Thymus (tissue), 11 donors: Measurements from ENCODE around the gene STIM1. TPM values are rescaled to one million over a fixed set of nuclear protein-coding genes. Genes with fewer than 3 reads are reported as not detected.
"Not testable (repeated sequence)": the region's sequence is repeated elsewhere in the genome, so short reads cannot be mapped to it uniquely, and the experiment has no call there.

ENCODE experiments used
- DNase-seq, 9 donors: peaks; one replicate each; pipeline ENCODE4 v3.0.0-alpha.2; 2013; ENCODE audit warnings: low spot score in 9 of 9, low read depth in 6 of 9, missing footprints in 1 of 9
- H3K27ac ChIP-seq, 2 donors: one replicate each; pipeline ENCODE4 v1.5.1; 2013; ENCODE audit warnings: control low read depth in 1 of 2, low read depth in 1 of 2, low read length in 1 of 2, mild to moderate bottlenecking in 1 of 2, moderate library complexity in 1 of 2
- H3K27me3 ChIP-seq, 2 donors: one replicate each; pipeline ENCODE4 v1.5.1; 2013; ENCODE audit warnings: low read length in 1 of 2; ENCODE audit not compliant: control insufficient read depth in 2 of 2, insufficient read depth in 1 of 2
- H3K36me3 ChIP-seq, 2 donors: one replicate each; pipeline ENCODE4 v1.5.1; 2013; ENCODE audit warnings: low read length in 1 of 2, mild to moderate bottlenecking in 1 of 2, moderate library complexity in 1 of 2; ENCODE audit not compliant: control insufficient read depth in 2 of 2, insufficient read depth in 2 of 2
- H3K4me1 ChIP-seq, 2 donors: one replicate each; pipeline ENCODE4 v1.5.1; 2013; ENCODE audit warnings: low read length in 2 of 2; ENCODE audit not compliant: control insufficient read depth in 2 of 2, insufficient read depth in 2 of 2
- H3K4me3 ChIP-seq, 2 donors: one replicate each; pipeline ENCODE4 v1.5.1; 2013; ENCODE audit warnings: low read length in 2 of 2, control low read depth in 1 of 2, mild to moderate bottlenecking in 1 of 2
- H3K9me3 ChIP-seq, 2 donors: one replicate each; pipeline ENCODE4 v1.5.1; 2013; ENCODE audit warnings: low read length in 1 of 2, mild to moderate bottlenecking in 1 of 2; ENCODE audit not compliant: control insufficient read depth in 2 of 2, insufficient read depth in 1 of 2
- WGBS: extraction: QIAGEN DNeasy Blood & Tissue Kit; methylation state at CpG from one replicate; pipeline ENCODE4 v1.1.7; 2013; 5-methylcytosine and 5-hydroxymethylcytosine counted together
- polyA plus RNA-seq: library from polyadenylated mRNA; stranded (reverse); fragments of 200-250 nt; gene quantifications from one replicate; pipeline ENCODE4 v1.2.3, GENCODE V29; 2013
- total RNA-seq: library from RNA; stranded (reverse); fragments of 120-200 nt; gene quantifications from one replicate; pipeline ENCODE4 v1.2.4, GENCODE V29; 2013
- donor health status: healthy.

STIM1 gene
- total and polyA plus RNA-seq, 2 donors: 30.8 to 33.0 TPM

- Histone ChIP-seq H3K27me3 (no peaks in the 10 kb centered on the region), H3K36me3 (peaks cover 3 to 8% of the 10 kb centered on the region in 2 donors), H3K4me3 (no peak overlapping the region), H3K9me3 (peaks cover 2 to 4% of the 10 kb centered on the region in 2 donors), H3K4me1 (peaks cover 8 to 11% of the 10 kb centered on the region in 2 donors), H3K27ac (no peak overlapping the region)
- no peak for DNase-seq
- WGBS: 90% methylated on average over 27 of the region's 27 CpGs
These were observed 133.9 kb downstream of the STIM1 start for GRCh38 chr11:3989276-3989920.

GRCh38 chr11:3989921-3990290, 134.4 kb downstream of the STIM1 start:
- Histone ChIP-seq H3K27ac (no peak overlapping the region), H3K4me3 (no peak overlapping the region), H3K36me3 (peaks cover 0 to 8% of the 10 kb centered on the region in 2 donors), H3K4me1 (peaks cover 3 to 7% of the 10 kb centered on the region in 2 donors), H3K9me3 (peaks cover 2 to 6% of the 10 kb centered on the region in 2 donors), H3K27me3 (no peaks in the 10 kb centered on the region)
- 21% methylated on average over 3 of the region's 3 CpGs for WGBS
- peak in 1 of 9 donors; percentile 50 for DNase-seq

DNA sequence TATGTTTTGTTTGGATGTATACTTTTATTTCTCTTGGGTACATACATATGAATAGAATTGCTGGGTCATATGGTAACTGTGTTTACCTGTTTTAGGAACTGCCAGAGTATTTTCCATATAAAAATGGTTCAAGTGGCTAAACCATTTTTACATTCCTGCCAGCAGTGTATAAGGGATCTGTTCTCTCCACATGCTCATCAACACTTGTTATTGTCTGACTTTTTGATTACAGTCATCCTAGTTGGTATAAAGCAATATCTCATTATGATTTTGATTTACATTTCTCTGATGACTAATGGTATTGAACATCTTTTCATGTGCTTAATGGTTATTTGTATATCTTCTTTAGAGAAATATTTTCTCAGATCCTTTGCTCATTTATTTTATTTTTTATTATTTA, 134.9 kb downstream of the STIM1 start:
- Histone ChIP-seq H3K4me1 (peaks cover 0 to 2% of the 10 kb centered on the region in 2 donors), H3K4me3 (no peak overlapping the region), H3K27me3 (no peaks in the 10 kb centered on the region), H3K27ac (no peak overlapping the region), H3K36me3 (peaks cover 0 to 8% of the 10 kb centered on the region in 2 donors), H3K9me3 (peaks cover 2 to 6% of the 10 kb centered on the region in 2 donors)
- DNase-seq: no peak

DNA sequence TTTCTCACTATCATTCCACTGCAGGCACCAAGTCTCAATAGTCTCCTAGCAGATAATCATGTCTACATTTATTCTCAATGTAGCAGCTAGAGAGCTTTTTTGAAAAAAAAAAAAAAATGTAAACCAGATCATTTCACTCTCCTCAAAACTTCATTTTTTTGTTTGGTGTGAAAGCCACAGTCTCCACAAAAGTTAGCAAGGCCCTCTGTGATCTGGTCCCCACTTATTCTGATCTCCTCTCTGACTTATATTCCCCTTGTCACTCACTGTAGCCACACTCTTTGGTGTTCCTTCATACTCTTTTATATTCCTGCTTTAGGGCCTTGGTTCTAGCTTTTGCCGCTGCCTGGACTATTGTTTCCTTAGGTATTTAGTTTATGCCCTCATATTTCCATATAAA, 137.5 kb downstream of the STIM1 start:
- H3K27ac ChIP-seq: no peak overlapping the region
- H3K4me3 ChIP-seq: no peak overlapping the region
- H3K27me3 ChIP-seq: no peaks in the 10 kb centered on the region
- H3K4me1 ChIP-seq: no peaks in the 10 kb centered on the region
- WGBS: 97% methylated on average over 1 of the region's 1 CpG
- no peak for DNase-seq
- peaks cover 2 to 6% of the 10 kb centered on the region in 2 donors for H3K9me3 ChIP-seq
- peaks cover 0 to 3% of the 10 kb centered on the region in 2 donors for H3K36me3 ChIP-seq

DNA sequence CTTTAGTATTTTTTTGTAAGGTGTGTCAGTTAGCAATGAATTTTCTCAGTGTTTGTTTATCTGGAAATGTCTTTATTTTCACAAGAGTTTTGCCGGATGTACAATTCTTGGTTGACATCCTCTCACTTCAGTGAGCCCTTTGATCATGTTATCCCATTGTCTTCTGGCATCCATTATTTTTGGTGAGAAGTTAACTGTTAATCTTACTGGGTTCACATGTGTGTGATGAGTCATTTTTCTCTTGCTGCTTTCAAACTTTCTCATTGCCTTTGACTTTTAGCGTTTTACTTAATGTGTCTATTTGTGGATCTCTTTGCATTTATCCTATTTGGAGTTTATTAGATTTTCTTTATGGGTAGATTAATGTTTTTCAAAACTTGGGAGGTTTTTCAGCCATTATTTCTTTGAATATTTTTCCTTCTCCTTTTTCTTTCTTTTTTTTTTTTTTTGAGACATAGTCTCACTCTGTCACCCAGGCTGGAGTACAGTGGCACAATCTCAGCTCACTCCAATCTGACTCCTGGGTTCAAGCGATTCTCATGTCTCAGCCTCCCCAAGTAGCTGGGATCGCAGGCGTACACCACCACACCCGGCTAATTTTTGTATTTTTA, 138.7 kb downstream of the STIM1 start:
- WGBS: 96% methylated on average over 6 of the region's 6 CpGs
- peaks cover 2 to 7% of the 10 kb centered on the region in 2 donors for H3K9me3 ChIP-seq
- peak in 1 of 9 donors; percentile 27 for DNase-seq
- no peak overlapping the region for H3K4me3 ChIP-seq
- H3K27ac ChIP-seq: no peak overlapping the region
- H3K27me3 ChIP-seq: no peaks in the 10 kb centered on the region
- H3K36me3 ChIP-seq: peaks cover 0 to 2% of the 10 kb centered on the region in 2 donors
- no peaks in the 10 kb centered on the region for H3K4me1 ChIP-seq

DNA sequence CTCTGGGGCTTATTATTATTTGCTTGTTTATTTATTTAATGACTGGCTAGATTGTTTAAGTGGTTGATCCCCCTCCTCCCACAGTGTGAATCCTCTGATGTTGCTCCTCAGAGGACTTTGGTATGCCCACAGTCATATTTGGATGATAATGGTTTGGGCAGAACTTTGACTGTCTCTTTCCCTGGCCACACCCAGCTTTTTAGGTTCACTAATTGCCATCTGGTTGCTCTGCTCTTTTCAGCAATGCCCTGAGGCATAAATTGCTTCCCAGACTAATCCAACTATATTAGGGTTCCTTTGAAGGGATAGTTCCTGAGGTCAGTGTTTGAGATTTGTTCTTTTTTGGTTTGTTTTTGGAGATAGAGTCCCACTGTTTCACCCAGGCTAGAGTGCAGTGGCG, 139.8 kb downstream of the STIM1 start:
- WGBS: 96% methylated on average over 1 of the region's 1 CpG
- DNase-seq: no peak

GRCh38 chr11:3995949-3996554, 140.6 kb downstream of the STIM1 start:
- Histone ChIP-seq H3K36me3 (no peaks in the 10 kb centered on the region), H3K27me3 (no peaks in the 10 kb centered on the region), H3K27ac (no peak overlapping the region), H3K4me3 (no peak overlapping the region), H3K4me1 (no peaks in the 10 kb centered on the region), H3K9me3 (peaks cover 0 to 13% of the 10 kb centered on the region in 2 donors)
- DNase-seq: no peak
- WGBS: 55% methylated on average over 4 of the region's 4 CpGs

More for the DNA sequence above, 139.8 kb downstream of the STIM1 start:
- peaks cover 0 to 13% of the 10 kb centered on the region in 2 donors for H3K9me3 ChIP-seq
- H3K27ac ChIP-seq: no peak overlapping the region
- no peak overlapping the region for H3K4me3 ChIP-seq
- H3K36me3 ChIP-seq: no peaks in the 10 kb centered on the region
- no peaks in the 10 kb centered on the region for H3K4me1 ChIP-seq
- H3K27me3 ChIP-seq: no peaks in the 10 kb centered on the region

GRCh38 chr11:3996651-3997050, 141.2 kb downstream of the STIM1 start:
- no peak overlapping the region for H3K27ac ChIP-seq
- H3K4me3 ChIP-seq: no peak overlapping the region
- H3K9me3 ChIP-seq: peaks cover 0 to 13% of the 10 kb centered on the region in 2 donors
- no peaks in the 10 kb centered on the region for H3K27me3 ChIP-seq
- DNase-seq: no peak
- H3K4me1 ChIP-seq: no peaks in the 10 kb centered on the region
- no peaks in the 10 kb centered on the region for H3K36me3 ChIP-seq
- 100% methylated on average over 1 of the region's 1 CpG for WGBS

GRCh38 chr11:4004753-4005152, 149.3 kb downstream of the STIM1 start:
- not testable (repeated sequence) for H3K36me3 ChIP-seq, DNase-seq, H3K9me3 ChIP-seq, H3K4me1 ChIP-seq, H3K27me3 ChIP-seq, H3K4me3 ChIP-seq, H3K27ac ChIP-seq
- 100% methylated on average over 1 of the region's 1 CpG for WGBS
